K562 (cell line): ENCODE data around the gene ARHGAP10. TPM values are rescaled to one million over a fixed set of nuclear protein-coding genes. Genes with fewer than 3 reads are reported as not detected.
A peak's percentile ranks its signal among the peaks of the same experiment; 100 is the strongest.

Experiments used
- ATAC-seq: fragments of 200-7000 bp; cut with Tn5 transposase; 3 replicates; pipeline ENCODE4 v1.9.1; 2020; ENCODE audit warnings: moderate library complexity
- BruUV-seq: library from RNA; stranded (reverse); fragments of 400-500 nt; replicated peaks from 2 replicates; lab custom pipeline; 2021; lab: Mats Ljungman, UMichigan
- CTCF ChIA-PET: fragments of 300-600 bp; formaldehyde crosslinking; extraction: SDS; loops from one replicate; lab custom pipeline; 2021; ENCODE audit warnings: low intra/inter-chr PET ratio; lab: Yijun Ruan, JAX
- POLR2A ChIA-PET: fragments of 300-600, 350-650 bp; sonication (Branson Sonifier 250); formaldehyde crosslinking; extraction: SDS; loops from one replicate; lab custom pipeline; 2021; ENCODE audit warnings: antibody characterized with exemption, inconsistent platforms; lab: Yijun Ruan, JAX
- DNase-seq, 4 experiments: peaks; one replicate each; pipeline versions ENCODE4 v3.0.0 to v3.0.0-alpha.2; 2011 to 2018; ENCODE audit warnings: low spot score in 3 of 4, mixed read lengths in 3 of 4; ENCODE audit errors: extremely low read depth in 1 of 4
- FAIRE-seq: peaks from 2 replicates; lab custom pipeline; 2011; peaks lifted over from hg19 to GRCh38; lab: Jason Lieb, UNC
- H2AFZ ChIP-seq: 2 replicates; pipeline ENCODE4 v1.6.0; 2011; ENCODE audit warnings: low read depth, low read length, control low read depth, inconsistent platforms
- H3K27ac ChIP-seq: fragments of 200-600 bp; 3 replicates; pipeline ENCODE4 v1.8.0; 2011; ENCODE audit warnings: low read depth, mild to moderate bottlenecking, control low read depth, inconsistent platforms, low read length, moderate library complexity, mixed read lengths; ENCODE audit errors: extremely low read depth
- H3K27me3 ChIP-seq, 2 experiments: fragments of 300-600 bp in 1 of 2; 2 replicates in 1 of 2; 3 replicates in 1 of 2; pipeline versions ENCODE4 v1.6.0 to v1.8.0; 2011; ENCODE audit warnings: inconsistent platforms in 2 of 2, low read length in 2 of 2, mild to moderate bottlenecking in 1 of 2, mixed read lengths in 1 of 2, moderate library complexity in 1 of 2; ENCODE audit not compliant: control insufficient read depth in 2 of 2, insufficient read depth in 2 of 2
- H3K36me3 ChIP-seq: fragments of 300-600 bp; 3 replicates; pipeline ENCODE4 v1.8.0; 2011; ENCODE audit warnings: mild to moderate bottlenecking, low read length, inconsistent platforms; ENCODE audit not compliant: control insufficient read depth, insufficient read depth
- H3K4me1 ChIP-seq, 2 experiments: fragments of 200-600 bp in 1 of 2; replicated peaks in 1 of 2; 2 replicates in 1 of 2; 3 replicates in 1 of 2; pipeline versions ENCODE4 v1.5.1 to v1.8.0; 2011; ENCODE audit warnings: inconsistent platforms in 2 of 2, low read length in 2 of 2, mild to moderate bottlenecking in 1 of 2, mixed read lengths in 1 of 2, moderate library complexity in 1 of 2; ENCODE audit not compliant: control insufficient read depth in 2 of 2, insufficient read depth in 2 of 2
- H3K4me2 ChIP-seq: 2 replicates; pipeline ENCODE4 v1.6.1; 2011; ENCODE audit warnings: low read length, control low read depth, inconsistent platforms, mixed read lengths; ENCODE audit not compliant: insufficient read depth
- H3K4me3 ChIP-seq: fragments of 200-600 bp; sonication (generic), shearing (Covaris generic); 2 replicates; pipeline ENCODE4 v1.5.1; 2016; ENCODE audit warnings: control low read depth, inconsistent platforms
- H3K79me2 ChIP-seq: fragments of 200-600 bp; 3 replicates; pipeline ENCODE4 v1.8.0; 2011; ENCODE audit warnings: low read length, inconsistent platforms; ENCODE audit not compliant: control insufficient read depth, insufficient read depth
- H3K9ac ChIP-seq, 2 experiments: 2 replicates each; pipeline versions ENCODE4 v1.6.0 to v1.6.1; 2011; ENCODE audit warnings: low read depth in 2 of 2, low read length in 2 of 2, control low read depth in 1 of 2, inconsistent platforms in 1 of 2, mild to moderate bottlenecking in 1 of 2, mixed read lengths in 1 of 2; ENCODE audit not compliant: insufficient read depth in 1 of 2
- H3K9me1 ChIP-seq: one replicate; pipeline ENCODE4 v1.6.0; 2011; ENCODE audit warnings: inconsistent platforms, mild to moderate bottlenecking, low read length, moderate library complexity; ENCODE audit not compliant: control insufficient read depth, insufficient read depth
- H3K9me3 ChIP-seq: replicated peaks from 2 replicates; pipeline ENCODE4 v1.5.1; 2011; ENCODE audit warnings: low read depth, low read length, inconsistent platforms; ENCODE audit not compliant: control insufficient read depth, insufficient read depth
- H4K20me1 ChIP-seq: replicated peaks from 2 replicates; pipeline ENCODE4 v1.6.1; 2011; ENCODE audit warnings: low read length, inconsistent platforms, mixed read lengths; ENCODE audit not compliant: control insufficient read depth, insufficient read depth
- ATF1 ChIP-seq, 2 experiments: fragments of 450-650 bp in 1 of 2; IDR thresholded peaks; 2 replicates each; pipeline ENCODE4 v1.6.1; 2016; ENCODE audit warnings: missing compliant biosample characterization in 1 of 2, missing genetic modification characterization in 1 of 2
- C11orf30 ChIP-seq: fragments of 450-650 bp; IDR thresholded peaks from 2 replicates; pipeline ENCODE4 v1.6.1; 2016; ENCODE audit warnings: low read depth, mild to moderate bottlenecking
- CREM ChIP-seq: IDR thresholded peaks from 2 replicates; pipeline ENCODE4 v1.6.1; 2014; ENCODE audit warnings: antibody characterized with exemption, low read depth
- EGR1 ChIP-seq: fragments of 450-650 bp; conservative IDR thresholded peaks from 2 replicates; pipeline ENCODE4 v1.6.1; 2017; ENCODE audit warnings: mild to moderate bottlenecking
- FOSL1 ChIP-seq: fragments of 200-800 bp; sonication (Bioruptor generic); conservative IDR thresholded peaks from 2 replicates; pipeline ENCODE4 v1.6.1; 2016; ENCODE audit warnings: missing genetic modification characterization, missing compliant biosample characterization
- FUS ChIP-seq: fragments of 200-400 bp; formaldehyde crosslinking; optimal IDR thresholded peaks from 2 replicates; pipeline ENCODE3; 2017; ENCODE audit warnings: low read depth, low read length
- KHSRP ChIP-seq: fragments of 450-650 bp; IDR thresholded peaks from 2 replicates; pipeline ENCODE4 v1.6.1; 2017
- NRF1 ChIP-seq, 2 experiments: fragments of 450-650 bp; IDR thresholded peaks in 1 of 2; conservative IDR thresholded peaks in 1 of 2; 2 replicates each; pipeline ENCODE4 v1.6.1; 2014; ENCODE audit warnings: mild to moderate bottlenecking in 2 of 2
- PHTF2 ChIP-seq: fragments of 250-450 bp; sonication (Bioruptor Pico); IDR thresholded peaks from 2 replicates; pipeline ENCODE4 v1.5.0; 2021; ENCODE audit warnings: mild to moderate bottlenecking
- RAD51 ChIP-seq: fragments of 450-650 bp; IDR thresholded peaks from 2 replicates; pipeline ENCODE4 v1.7.1; 2016; ENCODE audit warnings: low read depth, mild to moderate bottlenecking, borderline replicate concordance
- TBL1XR1 ChIP-seq, 2 experiments: IDR thresholded peaks; 2 replicates each; pipeline ENCODE4 v1.6.1; 2012; ENCODE audit warnings: improper control_type of control experiment in 2 of 2, low read length in 2 of 2, mild to moderate bottlenecking in 1 of 2
- TOE1 ChIP-seq, 2 experiments: fragments of 450-650 bp in 1 of 2; sonication (generic) in 1 of 2; formaldehyde crosslinking in 1 of 2; IDR thresholded peaks; 2 replicates each; pipeline versions ENCODE4 v1.7.1 to v1.8.0; 2016 to 2022; ENCODE audit warnings: borderline replicate concordance in 2 of 2, mild to moderate bottlenecking in 2 of 2, antibody characterized with exemption in 1 of 2, inconsistent platforms in 1 of 2, low read depth in 1 of 2, missing genetic modification reagents in 1 of 2, moderate library complexity in 1 of 2
- ZNF217 ChIP-seq: sonication (generic); formaldehyde crosslinking; IDR thresholded peaks from 2 replicates; pipeline ENCODE4 v1.8.0; 2022; ENCODE audit warnings: mild to moderate bottlenecking, missing genetic modification reagents
- WGBS: fragments of 100-300 bp; shearing (Covaris generic); methylation state at CpG from one replicate; pipeline ENCODE4 v1.1.6; 2016; ENCODE audit warnings: low coverage, mixed read lengths; ENCODE audit not compliant: insufficient coverage; ENCODE audit errors: missing lambda C conversion rate; 5-methylcytosine and 5-hydroxymethylcytosine counted together
- in situ Hi-C: fragments of 300-500 bp; cut with MboI; formaldehyde crosslinking; loops from 4 replicates; pipeline ENCODE4 v1.15.0; 2018; ENCODE audit warnings: inconsistent platforms, mixed read lengths
- intact Hi-C: fragments of 100-400 bp; cut with micrococcal nuclease; formaldehyde crosslinking; loops from 2 replicates; pipeline ENCODE4 v1.14.2; 2022
- polyA plus RNA-seq, 8 experiments: library from polyadenylated mRNA; depleted of rRNA in 4 of 8; stranded (reverse) in 5 of 8; unstranded in 3 of 8; fragments of >200 nt; fragmentation: Nextera tagmentation in 2 of 8; fragmentation: Illumina TruSeq in 1 of 8; extraction: Ambion mirVana in 2 of 8; extraction: Trizol in 1 of 8; gene quantifications; 2 replicates each; pipeline versions ENCODE4 v1.2.1 to v1.2.3, GENCODE V29; 2011 to 2014; ENCODE audit warnings: inconsistent platforms in 1 of 8, missing spikeins in 1 of 8
- total RNA-seq, 7 experiments: library from RNA; depleted of rRNA in 6 of 7; stranded (reverse); fragments of >200 nt in 6 of 7; fragmentation: Illumina TruSeq in 2 of 7; extraction: Trizol in 2 of 7; gene quantifications; 2 replicates each; pipeline versions ENCODE4 v1.2.1 to v1.2.3, GENCODE V29; 2011 to 2021; ENCODE audit warnings: low replicate concordance in 1 of 7
- TF ChIP-seq, protein P1 (sequence below), 3 experiments: IDR thresholded peaks in 2 of 3; conservative IDR thresholded peaks in 1 of 3; 2 replicates each; pipeline ENCODE4 v1.5.1; 2011 to 2012; ENCODE audit warnings: low read length in 3 of 3, mild to moderate bottlenecking in 3 of 3, control low read depth in 2 of 3, improper control_type of control experiment in 1 of 3, inconsistent platforms in 1 of 3, low read depth in 1 of 3, mixed read lengths in 1 of 3, moderate library complexity in 1 of 3; ENCODE audit not compliant: insufficient read depth in 2 of 3
- TF ChIP-seq, protein P2 (sequence below): fragments of 450-650 bp; IDR thresholded peaks from 2 replicates; pipeline ENCODE4 v1.6.1; 2014; ENCODE audit warnings: low read depth, mild to moderate bottlenecking, moderate library complexity, borderline replicate concordance
- TF ChIP-seq, protein P3 (sequence below): fragments of 450-650 bp; IDR thresholded peaks from 2 replicates; pipeline ENCODE4 v1.6.1; 2016; ENCODE audit warnings: missing biosample characterization, missing genetic modification characterization
- TF ChIP-seq, protein P4 (sequence below): fragments of 450-650 bp; formaldehyde crosslinking; IDR thresholded peaks from 2 replicates; pipeline ENCODE4 v1.4.0; 2020; ENCODE audit warnings: mild to moderate bottlenecking

ARHGAP10 gene
- total and polyA plus RNA-seq, 9 of the 15 experiments (the other 6 are each of a cell fraction or from before 2014, with no cell fraction given), result 0.03 to 0.22 (median 0.06) TPM; not detected in 3

DNA sequence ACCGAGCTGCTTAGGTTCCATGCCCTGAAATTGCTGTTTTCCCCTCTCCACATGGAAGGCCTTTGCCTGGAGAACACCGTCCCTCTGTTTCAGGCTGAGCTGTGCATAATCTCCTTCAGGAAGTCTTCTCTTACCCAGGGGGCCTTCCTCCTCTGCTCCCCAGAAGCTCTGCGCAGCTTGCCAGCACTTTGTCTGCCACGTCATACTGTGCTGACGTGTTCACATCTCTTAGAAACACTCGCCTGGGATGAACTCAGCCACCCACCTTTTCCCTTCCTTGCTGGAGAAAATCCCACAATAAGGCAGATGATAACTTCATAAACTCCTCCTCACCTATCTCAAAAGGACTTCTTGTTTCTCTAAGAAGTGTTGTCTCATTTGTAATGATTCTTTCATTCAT lies 110.7 kb downstream of the ARHGAP10 start:
- Histone ChIP-seq H3K79me2 (no peaks in the 10 kb centered on the region), H3K9me3 (no peaks in the 10 kb centered on the region), H3K9me1 (no peaks in the 10 kb centered on the region), H4K20me1 (no peaks in the 10 kb centered on the region), H3K27ac (no peak overlapping the region), H3K4me2 (peak overlapping the region; percentile 25; the same call in 1 of the 2 replicates), H3K36me3 (no peaks in the 10 kb centered on the region), H3K9ac (no peak overlapping the region), H3K27me3 (no peaks in the 10 kb centered on the region; a peak in 1 of 5 replicates), H3K4me1 (no peaks in the 10 kb centered on the region; a peak in 1 of 5 replicates), H3K4me3 (no peak overlapping the region), H2AFZ (peak overlapping the region; percentile 56; the same call in 1 of the 2 replicates)
- in situ Hi-C loops (no loop called here), intact Hi-C loops (no loop called here)
- CTCF ChIA-PET, result no interaction called here
- BruUV-seq, result no TSS peak
- FAIRE-seq, result peak; percentile 19
- 0% methylated on average over 6 of the region's 6 CpGs for WGBS
- DNase-seq, result peak; percentile 15 to 46 (median 18)
- POLR2A ChIA-PET, result no interaction called here
- peak; percentile 52; the same call in 2 of the 3 replicates for ATAC-seq
- TF ChIP-seq FUS (no peak), C11orf30 (no peak), NRF1 (conservative IDR thresholded peaks at IDR 0.05 in 1 of 2, IDR thresholded peaks at IDR 0.05 in 1 of 2) (peak; percentile 79 to 82), PHTF2 (CRISPR knock-in tag) (no peak), CREM (peak; percentile 64), EGR1 (0 out of 2 replicates have a peak, but pooled peaks have one; percentile 38), KHSRP (no peak), TOE1 (IDR thresholded peaks at IDR 0.05; ENCODE audit: borderline replicate concordance) (no peak), TOE1 (CRISPR knock-in tag; IDR thresholded peaks at IDR 0.05; ENCODE audit: borderline replicate concordance, low read depth) (no peak), RAD51 (no peak), ATF1 (CRISPR knock-in tag; IDR thresholded peaks at IDR 0.05) (no peak), ATF1 (tag; IDR thresholded peaks at IDR 0.05) (peak; percentile 27; the same call in 1 of the 2 replicates), FOSL1 (tag) (0 out of 2 replicates have a peak, but pooled peaks have one; percentile 54), TBL1XR1 (IDR thresholded peaks at IDR 0.05; ENCODE audit: low read length in 2 of 2) (no peak), ZNF217 (no peak)
- TF ChIP-seq, protein P1, sequence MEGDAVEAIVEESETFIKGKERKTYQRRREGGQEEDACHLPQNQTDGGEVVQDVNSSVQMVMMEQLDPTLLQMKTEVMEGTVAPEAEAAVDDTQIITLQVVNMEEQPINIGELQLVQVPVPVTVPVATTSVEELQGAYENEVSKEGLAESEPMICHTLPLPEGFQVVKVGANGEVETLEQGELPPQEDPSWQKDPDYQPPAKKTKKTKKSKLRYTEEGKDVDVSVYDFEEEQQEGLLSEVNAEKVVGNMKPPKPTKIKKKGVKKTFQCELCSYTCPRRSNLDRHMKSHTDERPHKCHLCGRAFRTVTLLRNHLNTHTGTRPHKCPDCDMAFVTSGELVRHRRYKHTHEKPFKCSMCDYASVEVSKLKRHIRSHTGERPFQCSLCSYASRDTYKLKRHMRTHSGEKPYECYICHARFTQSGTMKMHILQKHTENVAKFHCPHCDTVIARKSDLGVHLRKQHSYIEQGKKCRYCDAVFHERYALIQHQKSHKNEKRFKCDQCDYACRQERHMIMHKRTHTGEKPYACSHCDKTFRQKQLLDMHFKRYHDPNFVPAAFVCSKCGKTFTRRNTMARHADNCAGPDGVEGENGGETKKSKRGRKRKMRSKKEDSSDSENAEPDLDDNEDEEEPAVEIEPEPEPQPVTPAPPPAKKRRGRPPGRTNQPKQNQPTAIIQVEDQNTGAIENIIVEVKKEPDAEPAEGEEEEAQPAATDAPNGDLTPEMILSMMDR (IDR thresholded peaks at IDR 0.05 in 2 of 3, conservative IDR thresholded peaks at IDR 0.05 in 1 of 3; ENCODE audit: insufficient read depth in 2 of 3, low read depth in 1 of 3, low read length in 3 of 3), result no peak
- TF ChIP-seq, protein P2, sequence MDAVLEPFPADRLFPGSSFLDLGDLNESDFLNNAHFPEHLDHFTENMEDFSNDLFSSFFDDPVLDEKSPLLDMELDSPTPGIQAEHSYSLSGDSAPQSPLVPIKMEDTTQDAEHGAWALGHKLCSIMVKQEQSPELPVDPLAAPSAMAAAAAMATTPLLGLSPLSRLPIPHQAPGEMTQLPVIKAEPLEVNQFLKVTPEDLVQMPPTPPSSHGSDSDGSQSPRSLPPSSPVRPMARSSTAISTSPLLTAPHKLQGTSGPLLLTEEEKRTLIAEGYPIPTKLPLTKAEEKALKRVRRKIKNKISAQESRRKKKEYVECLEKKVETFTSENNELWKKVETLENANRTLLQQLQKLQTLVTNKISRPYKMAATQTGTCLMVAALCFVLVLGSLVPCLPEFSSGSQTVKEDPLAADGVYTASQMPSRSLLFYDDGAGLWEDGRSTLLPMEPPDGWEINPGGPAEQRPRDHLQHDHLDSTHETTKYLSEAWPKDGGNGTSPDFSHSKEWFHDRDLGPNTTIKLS, result peak; percentile 62; the same call in 1 of the 2 replicates
- TF ChIP-seq, protein P3, sequence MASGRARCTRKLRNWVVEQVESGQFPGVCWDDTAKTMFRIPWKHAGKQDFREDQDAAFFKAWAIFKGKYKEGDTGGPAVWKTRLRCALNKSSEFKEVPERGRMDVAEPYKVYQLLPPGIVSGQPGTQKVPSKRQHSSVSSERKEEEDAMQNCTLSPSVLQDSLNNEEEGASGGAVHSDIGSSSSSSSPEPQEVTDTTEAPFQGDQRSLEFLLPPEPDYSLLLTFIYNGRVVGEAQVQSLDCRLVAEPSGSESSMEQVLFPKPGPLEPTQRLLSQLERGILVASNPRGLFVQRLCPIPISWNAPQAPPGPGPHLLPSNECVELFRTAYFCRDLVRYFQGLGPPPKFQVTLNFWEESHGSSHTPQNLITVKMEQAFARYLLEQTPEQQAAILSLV (tag), result no peak
- TF ChIP-seq, protein P4, sequence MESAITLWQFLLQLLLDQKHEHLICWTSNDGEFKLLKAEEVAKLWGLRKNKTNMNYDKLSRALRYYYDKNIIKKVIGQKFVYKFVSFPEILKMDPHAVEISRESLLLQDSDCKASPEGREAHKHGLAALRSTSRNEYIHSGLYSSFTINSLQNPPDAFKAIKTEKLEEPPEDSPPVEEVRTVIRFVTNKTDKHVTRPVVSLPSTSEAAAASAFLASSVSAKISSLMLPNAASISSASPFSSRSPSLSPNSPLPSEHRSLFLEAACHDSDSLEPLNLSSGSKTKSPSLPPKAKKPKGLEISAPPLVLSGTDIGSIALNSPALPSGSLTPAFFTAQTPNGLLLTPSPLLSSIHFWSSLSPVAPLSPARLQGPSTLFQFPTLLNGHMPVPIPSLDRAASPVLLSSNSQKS (CRISPR knock-in tag), result no peak
